CD4-positive, alpha-beta T cell treated with Interleukin-17A for 4 hours (primary cell): ENCODE measurements around the gene CTH.
"Not testable (repeated sequence)": the region's sequence is repeated elsewhere in the genome, so short reads cannot be mapped to it uniquely, and the experiment has no call there.

Source experiments
- DNase-seq: peaks from one replicate; pipeline ENCODE4 v3.0.0-alpha.2; 2020; ENCODE audit warnings: mixed read lengths

Gene CTH

DNA sequence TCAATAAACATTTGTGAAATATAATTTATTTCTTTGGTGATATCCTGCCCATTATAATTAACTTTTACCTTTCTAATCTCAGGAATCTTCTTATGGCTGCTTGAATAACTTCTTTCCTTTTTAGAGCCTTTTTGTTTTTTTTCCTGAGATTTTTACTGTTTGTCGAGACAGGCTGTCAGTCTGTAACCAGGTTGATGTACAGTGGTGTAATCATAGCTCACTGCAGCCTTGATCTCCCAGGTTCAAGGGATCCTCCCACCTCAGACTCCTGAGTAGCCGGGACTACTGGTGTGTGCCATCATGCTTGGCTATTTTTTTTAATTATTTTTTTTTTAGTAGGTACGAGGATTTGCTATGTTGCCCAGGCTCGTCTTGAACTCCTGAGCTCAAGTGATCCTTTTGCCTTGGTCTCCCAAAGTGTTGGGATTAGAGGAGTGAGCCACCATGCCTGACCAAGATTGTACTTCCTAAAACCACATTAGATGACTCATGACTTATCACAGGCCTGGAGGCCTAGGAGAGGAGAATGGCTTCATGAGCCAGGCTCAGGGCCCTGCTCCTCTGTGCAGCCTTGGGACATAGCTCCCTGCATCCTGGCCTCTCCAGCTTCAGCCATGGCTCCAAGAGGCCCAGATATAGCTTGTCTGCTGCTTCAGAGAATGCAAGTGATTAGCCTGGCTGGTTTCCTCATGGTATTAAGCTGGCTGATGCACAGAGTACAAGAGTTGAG lies 48.6 kb downstream of the CTH start:
- no peak for DNase-seq

DNA sequence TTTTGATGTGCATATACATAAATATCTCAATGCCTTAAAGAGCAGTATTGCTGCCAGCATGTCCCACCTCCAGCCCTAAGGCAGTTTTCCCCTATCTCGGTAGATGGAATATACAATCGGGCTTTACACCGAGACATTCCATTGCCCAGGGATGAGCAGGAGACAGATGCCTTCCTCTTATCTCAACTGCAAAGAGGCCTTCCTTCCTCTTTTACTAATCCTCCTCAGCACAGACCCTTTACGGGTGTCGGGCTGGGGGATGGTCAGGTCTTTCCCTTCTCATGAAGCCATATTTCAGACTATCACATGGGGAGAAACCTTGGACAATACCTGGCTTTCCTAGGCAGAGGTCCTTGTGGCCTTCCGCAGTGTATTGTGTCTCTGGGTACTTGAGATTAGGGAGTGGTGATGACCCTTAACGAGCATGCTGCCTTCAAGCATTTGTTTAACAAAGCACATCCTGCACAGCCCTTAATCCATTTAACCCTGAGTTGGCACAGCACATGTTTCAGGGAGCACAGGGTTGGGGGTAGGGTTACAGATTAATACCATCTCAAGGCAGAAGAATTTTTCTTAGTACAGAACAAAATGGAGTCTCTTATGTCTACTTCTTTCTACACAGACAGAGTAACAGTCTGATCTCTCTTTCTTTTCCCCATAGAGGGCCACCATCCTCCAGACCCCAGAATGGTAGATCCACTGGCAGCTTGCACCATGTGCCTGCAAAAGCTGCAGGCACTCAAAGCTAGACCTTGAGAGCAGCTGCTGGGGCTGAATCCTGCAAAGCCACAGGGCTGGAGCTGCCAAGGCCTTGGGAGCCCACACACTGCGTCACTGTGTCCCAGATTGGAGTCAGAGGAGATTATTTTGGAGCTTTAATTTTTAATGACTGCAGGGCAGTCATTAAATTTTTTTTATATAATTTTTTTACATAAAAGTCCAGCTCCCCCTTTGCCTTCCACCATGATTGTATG lies 50.0 kb downstream of the CTH start:
- DNase-seq, result not testable (repeated sequence)

GRCh38 chr1:70462611-70463010 lies 51.5 kb downstream of the CTH start:
- DNase-seq, result no peak

GRCh38 chr1:70465911-70466310 lies 54.8 kb downstream of the CTH start:
- DNase-seq, result no peak

DNA sequence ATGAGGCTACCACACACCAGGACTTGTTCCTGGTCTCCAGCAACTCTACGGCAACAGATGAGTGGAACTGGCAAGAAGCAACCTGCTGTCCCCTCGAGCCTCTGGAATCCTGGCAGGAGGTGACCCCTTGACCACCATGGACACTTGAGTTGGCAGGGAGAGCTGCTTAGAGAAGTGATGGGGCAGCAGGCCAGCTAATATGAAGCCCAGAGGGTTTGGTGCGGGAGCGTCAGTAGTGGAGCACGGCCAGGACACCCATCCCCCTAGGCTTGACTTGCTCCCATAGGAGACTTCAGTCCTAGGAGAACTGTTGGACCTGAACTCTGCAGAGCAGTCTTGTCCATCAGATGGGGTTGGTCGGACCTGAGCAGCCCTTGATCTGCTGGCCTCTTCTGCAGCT lies 56.5 kb downstream of the CTH start:
- DNase-seq, result no peak

DNA sequence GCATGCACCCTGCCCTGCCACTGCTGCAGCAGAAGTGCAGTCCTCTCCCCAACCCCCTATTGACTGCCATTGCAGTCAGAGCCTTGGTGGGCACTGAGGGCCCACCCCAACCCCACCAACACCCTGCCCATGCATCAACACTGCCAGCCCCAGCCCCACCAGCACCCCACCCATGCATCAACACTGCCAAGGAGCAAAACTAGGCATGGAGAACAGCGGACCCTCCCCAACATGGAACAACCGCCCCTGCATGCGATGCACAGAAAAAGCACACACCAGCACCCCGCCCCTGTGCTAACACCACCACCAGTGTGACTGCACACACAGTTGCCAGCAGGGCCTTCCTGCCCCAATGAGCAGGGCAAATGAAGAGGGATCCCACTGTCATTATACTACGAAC lies 57.1 kb downstream of the CTH start:
- no peak for DNase-seq

GRCh38 chr1:70469184-70469583 lies 58.1 kb downstream of the CTH start:
- DNase-seq, result not testable (repeated sequence)

DNA sequence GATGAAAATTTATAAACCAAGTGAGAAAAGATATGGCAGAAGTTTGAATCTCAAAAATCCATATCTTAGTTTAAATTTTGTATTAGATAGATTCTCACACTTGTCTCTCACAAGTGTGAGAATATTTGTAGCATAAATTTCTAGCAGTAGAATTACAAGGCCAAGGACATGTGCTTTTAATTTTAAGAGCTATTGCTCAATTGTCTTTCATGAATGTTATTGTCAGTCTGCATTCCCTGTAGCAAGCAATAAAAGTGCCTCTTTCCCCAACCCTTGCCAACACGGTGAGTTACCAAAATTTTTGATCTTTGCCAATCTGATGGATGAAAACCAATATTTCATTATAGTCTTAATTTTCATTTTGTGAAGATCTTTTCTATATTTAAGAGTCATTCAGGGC lies 64.0 kb downstream of the CTH start:
- no peak for DNase-seq

DNA sequence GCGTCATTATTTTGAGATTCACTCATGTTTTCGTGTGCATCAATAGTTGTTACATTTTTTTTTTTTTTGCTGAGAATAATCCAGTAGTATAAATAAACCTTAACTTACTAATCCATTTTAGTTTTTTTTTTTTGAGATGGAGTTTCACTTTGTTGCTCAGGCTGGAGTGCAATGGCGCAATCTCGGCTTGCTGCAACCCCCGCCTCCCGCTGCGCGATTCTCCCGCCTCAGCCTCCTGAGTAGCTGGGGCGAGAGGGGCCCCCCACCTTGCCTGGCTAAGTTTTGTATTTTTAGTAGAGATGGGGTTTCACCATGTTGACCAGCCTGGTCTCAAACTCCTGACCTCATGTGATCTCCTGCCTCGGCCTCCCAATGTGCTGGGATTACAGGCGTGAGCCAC lies 66.0 kb downstream of the CTH start:
- no peak for DNase-seq

- not testable (repeated sequence) for DNase-seq
These were observed 66.8 kb downstream of the CTH start for GRCh38 chr1:70477905-70478304.

DNA sequence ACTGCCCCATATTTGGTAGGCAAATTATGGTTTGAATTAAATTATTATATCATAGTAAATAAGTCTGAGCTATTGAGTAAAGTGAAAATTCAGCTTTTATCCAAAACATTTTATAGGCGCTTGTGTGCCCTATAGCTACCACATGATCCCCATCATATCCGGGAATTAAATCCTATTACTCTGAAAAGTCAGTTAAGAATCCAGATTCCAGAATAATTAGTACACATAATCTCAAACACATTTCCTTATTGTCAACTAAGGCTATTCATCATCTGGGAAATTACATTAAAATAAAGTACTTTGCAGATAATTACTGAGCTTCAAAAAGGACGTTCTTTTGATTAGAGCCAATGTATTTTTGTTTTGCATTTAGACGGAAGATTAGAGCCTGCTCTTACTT lies 72.3 kb downstream of the CTH start:
- DNase-seq, result no peak

DNA sequence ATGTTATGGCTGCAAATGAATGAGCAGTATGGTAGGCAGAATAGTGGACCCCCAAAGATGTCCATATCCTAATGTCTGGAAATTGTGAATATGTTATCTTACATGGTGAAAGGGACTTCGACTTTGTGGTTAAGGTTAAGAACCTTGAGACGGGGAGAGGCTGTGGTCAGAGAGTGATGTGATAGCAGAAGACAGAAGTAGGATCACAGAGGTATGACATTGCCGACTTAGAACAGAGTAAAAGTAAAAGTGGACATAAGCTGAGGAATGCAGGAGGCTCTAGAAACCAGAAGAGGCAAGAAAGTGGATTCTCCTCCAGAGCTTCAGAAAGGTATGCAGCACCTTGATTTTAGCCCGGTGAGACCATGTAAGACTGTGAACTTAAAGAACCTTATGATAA lies 74.6 kb downstream of the CTH start:
- no peak for DNase-seq

DNA sequence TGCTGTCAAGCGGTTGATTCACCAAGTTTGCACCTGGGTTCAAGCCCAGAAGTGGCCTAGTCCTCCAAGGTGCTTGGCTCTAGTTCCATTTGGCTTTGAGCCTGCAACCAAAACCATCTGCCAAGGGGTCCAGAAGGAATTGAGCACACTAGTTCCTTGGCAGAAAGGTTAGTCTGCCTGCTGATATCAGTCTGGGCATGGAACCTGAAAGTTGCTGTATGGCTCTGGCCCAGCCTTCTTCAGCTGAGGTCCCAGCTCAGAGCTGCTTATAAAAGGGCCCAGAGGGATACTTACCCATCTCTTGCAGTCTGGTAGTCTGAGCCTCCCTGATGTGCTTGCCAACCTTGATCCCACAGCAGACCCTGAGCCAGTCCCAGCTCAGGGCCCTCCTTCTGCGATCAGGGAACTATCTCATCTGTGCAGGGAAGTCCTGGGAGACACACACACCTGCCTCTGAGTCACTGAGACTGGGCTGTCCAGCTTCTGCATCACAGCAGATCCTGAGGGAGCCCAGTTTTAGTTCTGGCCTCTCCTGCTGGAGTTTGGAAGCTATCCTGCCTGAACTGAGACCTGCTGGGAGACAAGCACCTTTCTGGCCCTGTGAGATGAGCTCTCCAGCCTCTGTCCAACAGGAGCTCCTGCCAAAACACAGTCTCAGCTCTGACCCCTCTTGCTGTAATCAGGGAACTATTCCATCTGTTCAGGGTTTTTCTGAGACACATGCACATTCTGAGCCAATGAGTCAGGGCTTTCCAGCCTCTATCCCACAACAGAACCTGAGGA lies 75.8 kb downstream of the CTH start:
- DNase-seq, result no peak

GRCh38 chr1:70487459-70487815 lies 76.4 kb downstream of the CTH start:
- no peak for DNase-seq

- DNase-seq, result no peak
These were observed 77.0 kb downstream of the CTH start for GRCh38 chr1:70487910-70488665.
